HEK293 (cell line): ENCODE results near the gene UGT2A2.
"Not testable (repeated sequence)": the region's sequence is repeated elsewhere in the genome, so short reads cannot be mapped to it uniquely, and the experiment has no call there.

Experiments
- CTCF ChIP-seq: fragments of 450-650 bp; formaldehyde crosslinking; IDR thresholded peaks from 2 replicates; pipeline ENCODE4 v1.5.1; 2016; ENCODE audit warnings: missing biosample characterization, missing genetic modification characterization
- REST ChIP-seq: fragments of 450-650 bp; formaldehyde crosslinking; IDR thresholded peaks from 2 replicates; pipeline ENCODE4 v1.5.1; 2016; ENCODE audit warnings: missing biosample characterization, missing genetic modification characterization
- TRIM28 ChIP-seq: IDR thresholded peaks from 2 replicates; pipeline ENCODE4 v1.6.1; 2011; ENCODE audit warnings: low read length, control low read depth, borderline replicate concordance
- YY1 ChIP-seq: fragments of 450-650 bp; formaldehyde crosslinking; IDR thresholded peaks from 2 replicates; pipeline ENCODE4 v1.5.1; 2018; ENCODE audit warnings: missing biosample characterization, missing genetic modification characterization
- ZNF645 ChIP-seq: fragments of 450-650 bp; formaldehyde crosslinking; IDR thresholded peaks from 2 replicates; pipeline ENCODE4; 2016; ENCODE audit warnings: missing biosample characterization, missing genetic modification characterization
- ZNF747 ChIP-seq: fragments of 450-650 bp; formaldehyde crosslinking; IDR thresholded peaks from 2 replicates; pipeline ENCODE4 v1.5.1; 2016; ENCODE audit warnings: missing biosample characterization, missing genetic modification characterization
- ZSCAN23 ChIP-seq: fragments of 450-650 bp; formaldehyde crosslinking; IDR thresholded peaks from 2 replicates; pipeline ENCODE4 v1.5.1; 2016; ENCODE audit warnings: missing biosample characterization, missing genetic modification characterization

GRCh38 chr4:69664009-69664408 lies 24.6 kb upstream of the UGT2A2 start:
- TF ChIP-seq TRIM28; ZNF645 (tag by site-specific recombination); ZNF747; CTCF (tag by site-specific recombination); ZSCAN23 (tag by site-specific recombination); YY1 (tag by site-specific recombination); REST (tag by site-specific recombination): not testable (repeated sequence)
